HUES64 (cell line): ENCODE results near the gene SDK2.

Experiments
- H3K27ac ChIP-seq: 2 replicates; pipeline ENCODE4 v1.7.0; 2013; ENCODE audit warnings: low read depth, low read length, inconsistent platforms
- H3K27me3 ChIP-seq: 2 replicates; pipeline ENCODE4 v1.6.1; 2013; ENCODE audit warnings: mild to moderate bottlenecking, low read length; ENCODE audit not compliant: insufficient read depth
- H3K36me3 ChIP-seq: 2 replicates; pipeline ENCODE4 v1.6.1; 2013; ENCODE audit warnings: mild to moderate bottlenecking, low read length; ENCODE audit not compliant: insufficient read depth
- H3K4me1 ChIP-seq: 2 replicates; pipeline ENCODE4 v1.6.1; 2013; ENCODE audit warnings: mild to moderate bottlenecking, low read length, moderate library complexity; ENCODE audit not compliant: insufficient read depth
- H3K4me3 ChIP-seq: 2 replicates; pipeline ENCODE4 v1.5.1; 2013; ENCODE audit warnings: mild to moderate bottlenecking, low read length, moderate library complexity
- H3K9ac ChIP-seq: 2 replicates; pipeline ENCODE4 v1.6.1; 2013; ENCODE audit warnings: mild to moderate bottlenecking, low read depth, low read length
- H3K9me3 ChIP-seq: 2 replicates; pipeline ENCODE4 v1.6.1; 2013; ENCODE audit warnings: low read depth, low read length; ENCODE audit not compliant: insufficient read depth
- WGBS: fragments of 150-250, 120-280 bp; methylation state at CpG from one replicate; pipeline ENCODE4 v1.1.7; 2013; ENCODE audit warnings: missing lambda C conversion rate; 5-methylcytosine and 5-hydroxymethylcytosine counted together

SDK2 gene

GRCh38 chr17:73498886-73499554, 145.2 kb downstream of the SDK2 start:
- Histone ChIP-seq H3K4me1 (no peaks in the 10 kb centered on the region), H3K27me3 (no peaks in the 10 kb centered on the region), H3K36me3 (no peaks in the 10 kb centered on the region), H3K27ac (no peak overlapping the region), H3K9me3 (no peaks in the 10 kb centered on the region), H3K4me3 (no peak overlapping the region), H3K9ac (no peak overlapping the region)
- WGBS, result 85% methylated on average over 14 of the region's 14 CpGs

GRCh38 chr17:73498176-73498575, 146.1 kb downstream of the SDK2 start:
- H3K4me1 ChIP-seq, result no peaks in the 10 kb centered on the region
- WGBS, result 89% methylated on average over 8 of the region's 8 CpGs
- no peak overlapping the region for H3K9ac ChIP-seq
- H3K27ac ChIP-seq, result no peak overlapping the region
- no peaks in the 10 kb centered on the region for H3K27me3 ChIP-seq
- H3K36me3 ChIP-seq, result no peaks in the 10 kb centered on the region
- no peak overlapping the region for H3K4me3 ChIP-seq
- no peaks in the 10 kb centered on the region for H3K9me3 ChIP-seq

GRCh38 chr17:73497721-73498120, 146.5 kb downstream of the SDK2 start:
- Histone ChIP-seq H3K4me1 (peaks cover 4% of the 10 kb centered on the region; the same call in 1 of the 2 replicates), H3K27ac (no peak overlapping the region), H3K4me3 (no peak overlapping the region), H3K9ac (no peak overlapping the region), H3K36me3 (no peaks in the 10 kb centered on the region), H3K9me3 (no peaks in the 10 kb centered on the region), H3K27me3 (no peaks in the 10 kb centered on the region)
- WGBS, result 95% methylated on average over 7 of the region's 7 CpGs

GRCh38 chr17:73496232-73496631, 148.0 kb downstream of the SDK2 start:
- no peak overlapping the region for H3K9ac ChIP-seq
- no peaks in the 10 kb centered on the region for H3K36me3 ChIP-seq
- WGBS, result 95% methylated on average over 13 of the region's 13 CpGs
- H3K27ac ChIP-seq, result no peak overlapping the region
- no peaks in the 10 kb centered on the region for H3K27me3 ChIP-seq
- H3K9me3 ChIP-seq, result no peaks in the 10 kb centered on the region
- H3K4me3 ChIP-seq, result no peak overlapping the region
- H3K4me1 ChIP-seq, result peaks cover 8% of the 10 kb centered on the region; the same call in 1 of the 2 replicates

- H3K27me3 ChIP-seq, result no peaks in the 10 kb centered on the region
- no peak overlapping the region for H3K9ac ChIP-seq
- H3K9me3 ChIP-seq, result no peaks in the 10 kb centered on the region
- H3K27ac ChIP-seq, result no peak overlapping the region
- H3K4me1 ChIP-seq, result peaks cover 8% of the 10 kb centered on the region; the same call in 1 of the 2 replicates
- no peak overlapping the region for H3K4me3 ChIP-seq
- 81% methylated on average over 5 of the region's 6 CpGs for WGBS
- no peaks in the 10 kb centered on the region for H3K36me3 ChIP-seq
These were observed 148.6 kb downstream of the SDK2 start for GRCh38 chr17:73495641-73496040.

- no peak overlapping the region for H3K9ac ChIP-seq
- H3K27me3 ChIP-seq, result no peaks in the 10 kb centered on the region
- H3K4me3 ChIP-seq, result no peak overlapping the region
- H3K4me1 ChIP-seq, result peaks cover 8% of the 10 kb centered on the region; the same call in 1 of the 2 replicates
- WGBS, result 93% methylated on average over 5 of the region's 5 CpGs
- no peaks in the 10 kb centered on the region for H3K9me3 ChIP-seq
- no peak overlapping the region for H3K27ac ChIP-seq
- H3K36me3 ChIP-seq, result no peaks in the 10 kb centered on the region
These were observed 149.3 kb downstream of the SDK2 start for GRCh38 chr17:73494950-73495349.

- no peaks in the 10 kb centered on the region for H3K27me3 ChIP-seq
- 84% methylated on average over 24 of the region's 24 CpGs for WGBS
- no peak overlapping the region for H3K9ac ChIP-seq
- H3K9me3 ChIP-seq, result no peaks in the 10 kb centered on the region
- peaks cover 8% of the 10 kb centered on the region; the same call in 1 of the 2 replicates for H3K4me1 ChIP-seq
- H3K36me3 ChIP-seq, result no peaks in the 10 kb centered on the region
- no peak overlapping the region for H3K27ac ChIP-seq
- H3K4me3 ChIP-seq, result no peak overlapping the region
These were observed 150.0 kb downstream of the SDK2 start for GRCh38 chr17:73493956-73494926.

- H3K27ac ChIP-seq, result no peak overlapping the region
- H3K27me3 ChIP-seq, result no peaks in the 10 kb centered on the region
- H3K9me3 ChIP-seq, result no peaks in the 10 kb centered on the region
- WGBS, result 44% methylated on average over 22 of the region's 22 CpGs
- H3K9ac ChIP-seq, result no peak overlapping the region; the same call in 1 of the 2 replicates
- no peaks in the 10 kb centered on the region for H3K36me3 ChIP-seq
- no peak overlapping the region for H3K4me3 ChIP-seq
- peaks cover 8% of the 10 kb centered on the region; the same call in 1 of the 2 replicates for H3K4me1 ChIP-seq
These were observed 151.1 kb downstream of the SDK2 start for GRCh38 chr17:73492821-73493814.

- H3K4me3 ChIP-seq, result no peak overlapping the region
- WGBS, result 71% methylated on average over 11 of the region's 12 CpGs
- no peaks in the 10 kb centered on the region for H3K27me3 ChIP-seq
These were observed 152.0 kb downstream of the SDK2 start for GRCh38 chr17:73492125-73492820.

GRCh38 chr17:73491648-73492047, 152.6 kb downstream of the SDK2 start:
- no peak overlapping the region for H3K9ac ChIP-seq
- 94% methylated on average over 9 of the region's 9 CpGs for WGBS
- no peaks in the 10 kb centered on the region for H3K9me3 ChIP-seq
- H3K27ac ChIP-seq, result no peak overlapping the region
- no peaks in the 10 kb centered on the region for H3K36me3 ChIP-seq
- no peaks in the 10 kb centered on the region for H3K27me3 ChIP-seq
- peaks cover 8% of the 10 kb centered on the region; the same call in 1 of the 2 replicates for H3K4me1 ChIP-seq
- H3K4me3 ChIP-seq, result no peak overlapping the region

More at GRCh38 chr17:73492125-73492820, 152.0 kb downstream of the SDK2 start:
- no peak overlapping the region for H3K27ac ChIP-seq
- H3K4me1 ChIP-seq, result peaks cover 8% of the 10 kb centered on the region; the same call in 1 of the 2 replicates
- no peaks in the 10 kb centered on the region for H3K9me3 ChIP-seq
- H3K36me3 ChIP-seq, result no peaks in the 10 kb centered on the region
- H3K9ac ChIP-seq, result no peak overlapping the region
